Adrenal gland (tissue), 5 donors: ENCODE data around the gene SESN1.

Source experiments
- CTCF ChIP-seq, 6 experiments: fragments of 450-650 bp in 4 of 6; fragments of 200-600 bp in 2 of 6; sonication (generic) in 1 of 6; IDR thresholded peaks; 1 replicate in 5 of 6; 2 replicates in 1 of 6; pipeline versions ENCODE4 v1.5.1 to v1.8.0; 2016 to 2021; ENCODE audit warnings: antibody characterized with exemption in 6 of 6, mild to moderate bottlenecking in 2 of 6, moderate library complexity in 1 of 6
- POLR2A ChIP-seq, 2 donors: fragments of 450-650 bp; IDR thresholded peaks; one replicate each; pipeline ENCODE4 v1.6.1; 2017; ENCODE audit warnings: antibody characterized with exemption in 2 of 2, mild to moderate bottlenecking in 2 of 2, moderate library complexity in 1 of 2
- donor health status: DM: no; HTN: no; CAD: no.

- no peak for TF ChIP-seq CTCF (IDR thresholded peaks at IDR 0.05)
- no peak for TF ChIP-seq POLR2A (IDR thresholded peaks at IDR 0.05)
Observed at GRCh38 chr6:108985301-108985700, 109.3 kb downstream of the SESN1 start.
